ENCODE measurements around the gene SCFD1. TPM values are rescaled to one million over a fixed set of nuclear protein-coding genes. Genes with fewer than 3 reads are reported as not detected.

SCFD1 gene
- total RNA-seq, 1 donor from 2014 or later, result 38.7 TPM

- H3K4me1 Mint-ChIP-seq (ENCODE audit: unreplicated experiment), result no peaks in the 10 kb centered on the region
- H3K27ac Mint-ChIP-seq (ENCODE audit: unreplicated experiment), result no peak overlapping the region
- no peak overlapping the region for H3K4me3 Mint-ChIP-seq (ENCODE audit: unreplicated experiment)
- peaks cover 7% of the 10 kb centered on the region for H3K36me3 Mint-ChIP-seq (ENCODE audit: low read depth, unreplicated experiment)
- peak; percentile 54 for DNase-seq (ENCODE audit: low spot score)
- H3K9me3 Mint-ChIP-seq (ENCODE audit: unreplicated experiment), result no peaks in the 10 kb centered on the region
- no peaks in the 10 kb centered on the region for H3K27me3 Mint-ChIP-seq (ENCODE audit: unreplicated experiment)
- TF ChIP-seq CTCF (IDR thresholded peaks at IDR 0.05; ENCODE audit: unreplicated experiment), result peak; percentile 76
These were observed 34.1 kb downstream of the SCFD1 start for GRCh38 chr14:30656190-30656632.

DNA sequence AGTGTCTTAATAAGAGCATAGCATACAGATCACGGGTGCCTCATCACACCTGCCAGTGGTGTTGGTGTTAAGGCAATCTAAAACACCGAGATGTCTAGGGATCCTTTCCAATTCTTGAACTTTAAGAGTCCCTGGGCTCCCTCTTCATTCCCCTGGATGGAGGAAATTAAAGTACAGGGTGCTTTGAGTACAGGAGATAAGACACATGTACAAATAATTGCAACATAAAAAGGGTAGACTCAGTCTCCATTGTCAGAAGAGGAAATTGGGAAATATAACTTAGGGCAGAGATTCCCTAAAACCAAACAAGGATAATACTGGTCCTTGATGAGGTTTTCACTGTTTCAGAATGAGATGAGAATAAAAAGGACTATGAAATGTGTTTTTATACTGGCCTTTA is 34.9 kb downstream of the SCFD1 start:
- TF ChIP-seq CTCF (IDR thresholded peaks at IDR 0.05; ENCODE audit: unreplicated experiment), result no peak
- Mint-ChIP-seq H3K36me3 (ENCODE audit: low read depth, unreplicated experiment) (peaks cover 8% of the 10 kb centered on the region), H3K4me1 (ENCODE audit: unreplicated experiment) (no peaks in the 10 kb centered on the region), H3K9me3 (ENCODE audit: unreplicated experiment) (no peaks in the 10 kb centered on the region), H3K27ac (ENCODE audit: unreplicated experiment) (no peak overlapping the region), H3K27me3 (ENCODE audit: unreplicated experiment) (no peaks in the 10 kb centered on the region), H3K4me3 (ENCODE audit: unreplicated experiment) (no peak overlapping the region)
- DNase-seq (ENCODE audit: low spot score), result no peak

GRCh38 chr14:30657606-30658163 is 35.6 kb downstream of the SCFD1 start:
- no peak for DNase-seq (ENCODE audit: low spot score)
- H3K4me3 Mint-ChIP-seq (ENCODE audit: unreplicated experiment), result no peak overlapping the region
- peaks cover 15% of the 10 kb centered on the region for H3K36me3 Mint-ChIP-seq (ENCODE audit: low read depth, unreplicated experiment)
- no peak overlapping the region for H3K27ac Mint-ChIP-seq (ENCODE audit: unreplicated experiment)
- peak; percentile 66 for TF ChIP-seq CTCF (IDR thresholded peaks at IDR 0.05; ENCODE audit: unreplicated experiment)
- no peaks in the 10 kb centered on the region for H3K9me3 Mint-ChIP-seq (ENCODE audit: unreplicated experiment)
- H3K27me3 Mint-ChIP-seq (ENCODE audit: unreplicated experiment), result no peaks in the 10 kb centered on the region
- H3K4me1 Mint-ChIP-seq (ENCODE audit: unreplicated experiment), result no peaks in the 10 kb centered on the region

- Mint-ChIP-seq H3K27me3 (ENCODE audit: unreplicated experiment) (no peaks in the 10 kb centered on the region), H3K27ac (ENCODE audit: unreplicated experiment) (no peak overlapping the region), H3K36me3 (ENCODE audit: low read depth, unreplicated experiment) (peaks cover 12% of the 10 kb centered on the region), H3K9me3 (ENCODE audit: unreplicated experiment) (no peaks in the 10 kb centered on the region), H3K4me3 (ENCODE audit: unreplicated experiment) (no peak overlapping the region), H3K4me1 (ENCODE audit: unreplicated experiment) (no peaks in the 10 kb centered on the region)
- DNase-seq (ENCODE audit: low spot score), result no peak
- TF ChIP-seq CTCF (IDR thresholded peaks at IDR 0.05; ENCODE audit: unreplicated experiment), result no peak
These were observed 36.5 kb downstream of the SCFD1 start for GRCh38 chr14:30658645-30659044.

DNA sequence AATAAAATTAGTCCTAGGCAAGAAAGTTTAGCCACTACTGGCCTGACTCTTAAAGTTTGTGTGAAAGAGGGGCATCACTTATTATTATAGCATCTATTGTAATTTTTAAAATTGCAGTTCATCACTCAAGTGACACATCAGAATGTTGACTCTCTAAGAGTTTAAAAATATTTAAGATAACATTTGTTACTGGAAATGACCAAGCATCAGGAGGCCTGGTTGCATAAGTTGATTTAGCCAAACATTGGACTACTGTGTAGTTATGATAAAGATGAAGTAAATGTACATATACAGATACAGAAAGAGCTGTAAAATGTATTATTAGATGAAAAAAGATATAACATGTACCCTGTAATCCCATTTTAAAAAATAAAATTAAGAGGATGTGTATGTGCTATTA is 47.5 kb downstream of the SCFD1 start:
- Mint-ChIP-seq H3K4me1 (ENCODE audit: unreplicated experiment) (no peaks in the 10 kb centered on the region), H3K36me3 (ENCODE audit: low read depth, unreplicated experiment) (peaks cover 9% of the 10 kb centered on the region), H3K4me3 (ENCODE audit: unreplicated experiment) (no peak overlapping the region), H3K27ac (ENCODE audit: unreplicated experiment) (no peak overlapping the region), H3K27me3 (ENCODE audit: unreplicated experiment) (peaks cover 1% of the 10 kb centered on the region), H3K9me3 (ENCODE audit: unreplicated experiment) (no peaks in the 10 kb centered on the region)
- no peak for TF ChIP-seq CTCF (IDR thresholded peaks at IDR 0.05; ENCODE audit: unreplicated experiment)
- no peak for DNase-seq (ENCODE audit: low spot score)
